ENCODE data around the gene VASP.

GRCh38 chr19:45492137-45492626 is 15.1 kb upstream of the VASP start:
- TF ChIP-seq EZH2 (IDR thresholded peaks at IDR 0.05; ENCODE audit: borderline replicate concordance, insufficient read depth, low read length, poor library complexity, severe bottlenecking) (no peak), POLR2AphosphoS5 (IDR thresholded peaks at IDR 0.05) (no peak), RAD21 (conservative IDR thresholded peaks at IDR 0.05) (no peak), EP300 (conservative IDR thresholded peaks at IDR 0.05; ENCODE audit: poor library complexity, severe bottlenecking) (no peak), TAF1 (IDR thresholded peaks at IDR 0.05; ENCODE audit: low read depth) (no peak), MXI1 (conservative IDR thresholded peaks at IDR 0.05; ENCODE audit: poor library complexity, severe bottlenecking) (no peak)
- TF ChIP-seq, protein P1, sequence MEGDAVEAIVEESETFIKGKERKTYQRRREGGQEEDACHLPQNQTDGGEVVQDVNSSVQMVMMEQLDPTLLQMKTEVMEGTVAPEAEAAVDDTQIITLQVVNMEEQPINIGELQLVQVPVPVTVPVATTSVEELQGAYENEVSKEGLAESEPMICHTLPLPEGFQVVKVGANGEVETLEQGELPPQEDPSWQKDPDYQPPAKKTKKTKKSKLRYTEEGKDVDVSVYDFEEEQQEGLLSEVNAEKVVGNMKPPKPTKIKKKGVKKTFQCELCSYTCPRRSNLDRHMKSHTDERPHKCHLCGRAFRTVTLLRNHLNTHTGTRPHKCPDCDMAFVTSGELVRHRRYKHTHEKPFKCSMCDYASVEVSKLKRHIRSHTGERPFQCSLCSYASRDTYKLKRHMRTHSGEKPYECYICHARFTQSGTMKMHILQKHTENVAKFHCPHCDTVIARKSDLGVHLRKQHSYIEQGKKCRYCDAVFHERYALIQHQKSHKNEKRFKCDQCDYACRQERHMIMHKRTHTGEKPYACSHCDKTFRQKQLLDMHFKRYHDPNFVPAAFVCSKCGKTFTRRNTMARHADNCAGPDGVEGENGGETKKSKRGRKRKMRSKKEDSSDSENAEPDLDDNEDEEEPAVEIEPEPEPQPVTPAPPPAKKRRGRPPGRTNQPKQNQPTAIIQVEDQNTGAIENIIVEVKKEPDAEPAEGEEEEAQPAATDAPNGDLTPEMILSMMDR (IDR thresholded peaks at IDR 0.05; ENCODE audit: poor library complexity, severe bottlenecking), result no peak
- TF ChIP-seq, protein P2, sequence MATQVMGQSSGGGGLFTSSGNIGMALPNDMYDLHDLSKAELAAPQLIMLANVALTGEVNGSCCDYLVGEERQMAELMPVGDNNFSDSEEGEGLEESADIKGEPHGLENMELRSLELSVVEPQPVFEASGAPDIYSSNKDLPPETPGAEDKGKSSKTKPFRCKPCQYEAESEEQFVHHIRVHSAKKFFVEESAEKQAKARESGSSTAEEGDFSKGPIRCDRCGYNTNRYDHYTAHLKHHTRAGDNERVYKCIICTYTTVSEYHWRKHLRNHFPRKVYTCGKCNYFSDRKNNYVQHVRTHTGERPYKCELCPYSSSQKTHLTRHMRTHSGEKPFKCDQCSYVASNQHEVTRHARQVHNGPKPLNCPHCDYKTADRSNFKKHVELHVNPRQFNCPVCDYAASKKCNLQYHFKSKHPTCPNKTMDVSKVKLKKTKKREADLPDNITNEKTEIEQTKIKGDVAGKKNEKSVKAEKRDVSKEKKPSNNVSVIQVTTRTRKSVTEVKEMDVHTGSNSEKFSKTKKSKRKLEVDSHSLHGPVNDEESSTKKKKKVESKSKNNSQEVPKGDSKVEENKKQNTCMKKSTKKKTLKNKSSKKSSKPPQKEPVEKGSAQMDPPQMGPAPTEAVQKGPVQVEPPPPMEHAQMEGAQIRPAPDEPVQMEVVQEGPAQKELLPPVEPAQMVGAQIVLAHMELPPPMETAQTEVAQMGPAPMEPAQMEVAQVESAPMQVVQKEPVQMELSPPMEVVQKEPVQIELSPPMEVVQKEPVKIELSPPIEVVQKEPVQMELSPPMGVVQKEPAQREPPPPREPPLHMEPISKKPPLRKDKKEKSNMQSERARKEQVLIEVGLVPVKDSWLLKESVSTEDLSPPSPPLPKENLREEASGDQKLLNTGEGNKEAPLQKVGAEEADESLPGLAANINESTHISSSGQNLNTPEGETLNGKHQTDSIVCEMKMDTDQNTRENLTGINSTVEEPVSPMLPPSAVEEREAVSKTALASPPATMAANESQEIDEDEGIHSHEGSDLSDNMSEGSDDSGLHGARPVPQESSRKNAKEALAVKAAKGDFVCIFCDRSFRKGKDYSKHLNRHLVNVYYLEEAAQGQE (IDR thresholded peaks at IDR 0.05; ENCODE audit: borderline replicate concordance), result no peak
